Brain pericyte (primary cell): Measurements from ENCODE around the gene PCK1.

ENCODE experiments used
- DNase-seq: peaks from one replicate; pipeline ENCODE4 v3.0.0-alpha.2; 2012; ENCODE audit warnings: low read depth, low spot score

PCK1 gene

GRCh38 chr20:57559658-57560553 is 1.0 kb upstream of the PCK1 start:
- DNase-seq = no peak

- no peak for DNase-seq
Measured at GRCh38 chr20:57561356-57562279, 708 bp downstream of the PCK1 start.

GRCh38 chr20:57562541-57563465 is 1.9 kb downstream of the PCK1 start:
- no peak for DNase-seq

GRCh38 chr20:57563522-57563921 is 2.6 kb downstream of the PCK1 start:
- DNase-seq = no peak

- no peak for DNase-seq
Measured at GRCh38 chr20:57564180-57564802, 3.4 kb downstream of the PCK1 start.

GRCh38 chr20:57564951-57565642 is 4.2 kb downstream of the PCK1 start:
- no peak for DNase-seq

- no peak for DNase-seq
Measured at GRCh38 chr20:57566399-57566798, 5.5 kb downstream of the PCK1 start.

- no peak for DNase-seq
Measured at GRCh38 chr20:57566803-57567459, 6.0 kb downstream of the PCK1 start.

GRCh38 chr20:57567471-57568079 is 6.7 kb downstream of the PCK1 start:
- DNase-seq = no peak

- no peak for DNase-seq
Measured at GRCh38 chr20:57568088-57568896, 7.4 kb downstream of the PCK1 start.

GRCh38 chr20:57568960-57569359 is 8.1 kb downstream of the PCK1 start:
- DNase-seq = no peak

GRCh38 chr20:57570145-57570850 is 9.4 kb downstream of the PCK1 start:
- no peak for DNase-seq

- no peak for DNase-seq
Measured at GRCh38 chr20:57570920-57571319, 10.0 kb downstream of the PCK1 start.

GRCh38 chr20:57571782-57572416 is 11.0 kb downstream of the PCK1 start:
- DNase-seq = no peak

GRCh38 chr20:57573242-57573641 is 12.3 kb downstream of the PCK1 start:
- no peak for DNase-seq

GRCh38 chr20:57573894-57574293 is 13.0 kb downstream of the PCK1 start:
- DNase-seq = no peak

- no peak for DNase-seq
Measured at GRCh38 chr20:57574954-57575353, 14.0 kb downstream of the PCK1 start.
